ENCODE measurements around the gene SRRM4.
A peak's percentile ranks its signal among the peaks of the same experiment; 100 is the strongest.
"Not testable (repeated sequence)": the region's sequence is repeated elsewhere in the genome, so short reads cannot be mapped to it uniquely, and the experiment has no call there.

The SRRM4 gene

GRCh38 chr12:118981285-118982211 is at the start of gene SRRM4:
Gene SRRM4 (plus strand): TSS chr12:118981541. CDS start chr12:118981883, 342 bp downstream.
- DNase-seq (ENCODE audit: low read depth, low spot score): peak; percentile 92

- no peak for DNase-seq (ENCODE audit: low read depth, low spot score)
Observed at GRCh38 chr12:118946256-118946655, 35.1 kb upstream of the SRRM4 start.

GRCh38 chr12:118958520-118958919 is 22.8 kb upstream of the SRRM4 start:
- DNase-seq (ENCODE audit: low read depth, low spot score): no peak

GRCh38 chr12:118959348-118959747 is 22.0 kb upstream of the SRRM4 start:
- DNase-seq (ENCODE audit: low read depth, low spot score): no peak

GRCh38 chr12:118959985-118960560 is 21.3 kb upstream of the SRRM4 start:
- DNase-seq (ENCODE audit: low read depth, low spot score): no peak

- DNase-seq (ENCODE audit: low read depth, low spot score): no peak
Observed at GRCh38 chr12:118960865-118961264, 20.5 kb upstream of the SRRM4 start.

- no peak for DNase-seq (ENCODE audit: low read depth, low spot score)
Observed at GRCh38 chr12:118964988-118965387, 16.4 kb upstream of the SRRM4 start.

GRCh38 chr12:118970856-118971255 is 10.5 kb upstream of the SRRM4 start:
- DNase-seq (ENCODE audit: low read depth, low spot score): no peak

- DNase-seq (ENCODE audit: low read depth, low spot score): no peak
Observed at GRCh38 chr12:118972982-118973381, 8.4 kb upstream of the SRRM4 start.

GRCh38 chr12:118979763-118980406 is 1.5 kb upstream of the SRRM4 start:
- DNase-seq (ENCODE audit: low read depth, low spot score): peak; percentile 72

- DNase-seq (ENCODE audit: low read depth, low spot score): peak; percentile 41
Observed at GRCh38 chr12:118980407-118981014, 830 bp upstream of the SRRM4 start.

GRCh38 chr12:118982302-118982701 is 961 bp downstream of the SRRM4 start:
- DNase-seq (ENCODE audit: low read depth, low spot score): no peak

- no peak for DNase-seq (ENCODE audit: low read depth, low spot score)
Observed at GRCh38 chr12:118982984-118983761, 1.8 kb downstream of the SRRM4 start.

GRCh38 chr12:118984161-118984943 is 3.0 kb downstream of the SRRM4 start:
- no peak for DNase-seq (ENCODE audit: low read depth, low spot score)

GRCh38 chr12:118986050-118986449 is 4.7 kb downstream of the SRRM4 start:
- no peak for DNase-seq (ENCODE audit: low read depth, low spot score)

GRCh38 chr12:118999107-118999506 is 17.8 kb downstream of the SRRM4 start:
- DNase-seq (ENCODE audit: low read depth, low spot score): no peak

- no peak for DNase-seq (ENCODE audit: low read depth, low spot score)
Observed at GRCh38 chr12:119005085-119005484, 23.7 kb downstream of the SRRM4 start.

GRCh38 chr12:119005913-119006312 is 24.6 kb downstream of the SRRM4 start:
- no peak for DNase-seq (ENCODE audit: low read depth, low spot score)

- DNase-seq (ENCODE audit: low read depth, low spot score): peak; percentile 7
Observed at GRCh38 chr12:119006746-119007145, 25.4 kb downstream of the SRRM4 start.

- not testable (repeated sequence) for DNase-seq (ENCODE audit: low read depth, low spot score)
Observed at GRCh38 chr12:119008273-119008672, 26.9 kb downstream of the SRRM4 start.
